Neural progenitor cell (in vitro differentiated cells): Measurements from ENCODE around the gene THAP5. TPM values are rescaled to one million over a fixed set of nuclear protein-coding genes. Genes with fewer than 3 reads are reported as not detected.

Source experiments
- DNase-seq: peaks from one replicate; pipeline ENCODE4 v3.0.0-alpha.2; 2016; ENCODE audit warnings: low spot score
- H2AFZ ChIP-seq: fragments of 200-600 bp; sonication (generic); replicated peaks from 2 replicates; pipeline ENCODE4 v1.6.1; 2016; ENCODE audit warnings: antibody characterized with exemption
- H3F3A ChIP-seq: fragments of 200-600 bp; sonication (generic); 2 replicates; pipeline ENCODE4 v1.6.1; 2016; ENCODE audit warnings: antibody characterized with exemption, low read depth
- H3K27ac ChIP-seq: fragments of 200-600 bp; sonication (generic); 2 replicates; pipeline ENCODE4 v1.5.1; 2016; ENCODE audit warnings: mild to moderate bottlenecking
- H3K27me3 ChIP-seq: fragments of 200-600 bp; sonication (generic); 2 replicates; pipeline ENCODE4 v1.6.1; 2016; ENCODE audit warnings: mild to moderate bottlenecking, moderate library complexity
- H3K36me3 ChIP-seq: fragments of 200-600 bp; sonication (generic); 2 replicates; pipeline ENCODE4 v1.5.1; 2016
- H3K4me1 ChIP-seq: fragments of 200-600 bp; sonication (generic); 2 replicates; pipeline ENCODE4 v1.6.1; 2016; ENCODE audit warnings: mixed run types
- H3K4me2 ChIP-seq: fragments of 200-600 bp; sonication (generic); 2 replicates; pipeline ENCODE4 v1.6.1; 2016
- H3K4me3 ChIP-seq: fragments of 200-600 bp; sonication (generic); 2 replicates; pipeline ENCODE4 v1.5.1; 2016
- H3K79me2 ChIP-seq: fragments of 200-600 bp; sonication (generic); 2 replicates; pipeline ENCODE4 v1.6.1; 2016; ENCODE audit warnings: low read depth
- H3K9ac ChIP-seq: fragments of 200-600 bp; sonication (generic); 2 replicates; pipeline ENCODE4 v1.6.1; 2016
- H3K9me3 ChIP-seq: fragments of 200-600 bp; sonication (generic); 2 replicates; pipeline ENCODE4 v1.5.1; 2016; ENCODE audit warnings: low read depth
- H4K20me1 ChIP-seq: fragments of 200-600 bp; sonication (generic); 2 replicates; pipeline ENCODE4 v1.6.1; 2016; ENCODE audit warnings: low read depth
- H3K27ac Mint-ChIP-seq: 3 replicates; pipeline ENCODE4 v1.8.0; 2021; ENCODE audit warnings: mixed read lengths
- H3K27me3 Mint-ChIP-seq: 2 replicates; pipeline ENCODE4 v1.8.0; 2022; ENCODE audit warnings: low read depth, mild to moderate bottlenecking, inconsistent platforms, moderate library complexity, mixed read lengths; ENCODE audit not compliant: insufficient read depth
- H3K36me3 Mint-ChIP-seq: 3 replicates; pipeline ENCODE4 v1.8.0; 2021; ENCODE audit warnings: mixed read lengths
- H3K4me1 Mint-ChIP-seq: 3 replicates; pipeline ENCODE4 v1.8.0; 2021; ENCODE audit warnings: mixed read lengths
- H3K4me3 Mint-ChIP-seq: 3 replicates; pipeline ENCODE4 v1.8.0; 2021; ENCODE audit warnings: mild to moderate bottlenecking, moderate library complexity, mixed read lengths
- H3K9me3 Mint-ChIP-seq: 3 replicates; pipeline ENCODE4 v1.8.0; 2020; ENCODE audit warnings: mixed read lengths
- EZH2 ChIP-seq: fragments of 200-600 bp; sonication (generic); IDR thresholded peaks from 2 replicates; pipeline ENCODE4 v1.6.1; 2017; ENCODE audit warnings: antibody characterized with exemption, mild to moderate bottlenecking, moderate library complexity
- EZH2phosphoT487 ChIP-seq: fragments of 200-600 bp; sonication (generic); IDR thresholded peaks from 2 replicates; pipeline ENCODE4 v1.6.1; 2017; ENCODE audit warnings: antibody characterized with exemption
- total RNA-seq: library from RNA; depleted of rRNA; stranded (reverse); fragments of >200 nt; gene quantifications from 2 replicates; pipeline ENCODE4 v1.2.3, GENCODE V29; 2015; ENCODE audit warnings: low replicate concordance
- TF ChIP-seq, protein P1 (sequence below): fragments of 200-600 bp; sonication (generic); IDR thresholded peaks from 2 replicates; pipeline ENCODE4 v1.5.1; 2017; ENCODE audit warnings: antibody characterized with exemption, mild to moderate bottlenecking

THAP5 gene
- total RNA-seq, 1 donor from 2014 or later: 55.6 TPM

GRCh38 chr7:108598153-108598552, 28.6 kb upstream of the THAP5 start:
- H3K4me3 Mint-ChIP-seq: peak overlapping the region; percentile 46

GRCh38 chr7:108596560-108596959, 27.1 kb upstream of the THAP5 start:
- H3K4me3 ChIP-seq: no peak overlapping the region
- H3K4me1 Mint-ChIP-seq: peaks cover 62% of the 10 kb centered on the region
- no peaks in the 10 kb centered on the region for H3K79me2 ChIP-seq

More at GRCh38 chr7:108598153-108598552, 28.6 kb upstream of the THAP5 start:
- no peak overlapping the region for H2AFZ ChIP-seq
- no peaks in the 10 kb centered on the region for H3K36me3 ChIP-seq
- no peak overlapping the region for H3K9ac ChIP-seq
- Mint-ChIP-seq H3K27me3 (peaks cover 4% of the 10 kb centered on the region), H3K27ac (peak overlapping the region; percentile 92), H3K9me3 (peaks cover 2% of the 10 kb centered on the region), H3K36me3 (no peaks in the 10 kb centered on the region), H3K4me1 (peaks cover 57% of the 10 kb centered on the region)
- H3K27ac ChIP-seq: no peak overlapping the region
- H3K4me2 ChIP-seq: no peak overlapping the region
- no peak overlapping the region for H3K4me3 ChIP-seq
- H3K9me3 ChIP-seq: no peaks in the 10 kb centered on the region
- H3F3A ChIP-seq: peaks cover 13% of the 10 kb centered on the region
- H3K4me1 ChIP-seq: peaks cover 6% of the 10 kb centered on the region
- H3K27me3 ChIP-seq: no peaks in the 10 kb centered on the region
- no peaks in the 10 kb centered on the region for H3K79me2 ChIP-seq
- DNase-seq: no peak
- TF ChIP-seq, protein P1, sequence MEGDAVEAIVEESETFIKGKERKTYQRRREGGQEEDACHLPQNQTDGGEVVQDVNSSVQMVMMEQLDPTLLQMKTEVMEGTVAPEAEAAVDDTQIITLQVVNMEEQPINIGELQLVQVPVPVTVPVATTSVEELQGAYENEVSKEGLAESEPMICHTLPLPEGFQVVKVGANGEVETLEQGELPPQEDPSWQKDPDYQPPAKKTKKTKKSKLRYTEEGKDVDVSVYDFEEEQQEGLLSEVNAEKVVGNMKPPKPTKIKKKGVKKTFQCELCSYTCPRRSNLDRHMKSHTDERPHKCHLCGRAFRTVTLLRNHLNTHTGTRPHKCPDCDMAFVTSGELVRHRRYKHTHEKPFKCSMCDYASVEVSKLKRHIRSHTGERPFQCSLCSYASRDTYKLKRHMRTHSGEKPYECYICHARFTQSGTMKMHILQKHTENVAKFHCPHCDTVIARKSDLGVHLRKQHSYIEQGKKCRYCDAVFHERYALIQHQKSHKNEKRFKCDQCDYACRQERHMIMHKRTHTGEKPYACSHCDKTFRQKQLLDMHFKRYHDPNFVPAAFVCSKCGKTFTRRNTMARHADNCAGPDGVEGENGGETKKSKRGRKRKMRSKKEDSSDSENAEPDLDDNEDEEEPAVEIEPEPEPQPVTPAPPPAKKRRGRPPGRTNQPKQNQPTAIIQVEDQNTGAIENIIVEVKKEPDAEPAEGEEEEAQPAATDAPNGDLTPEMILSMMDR: no peak
- TF ChIP-seq EZH2 (no peak), EZH2phosphoT487 (no peak)
- H4K20me1 ChIP-seq: no peaks in the 10 kb centered on the region

DNA sequence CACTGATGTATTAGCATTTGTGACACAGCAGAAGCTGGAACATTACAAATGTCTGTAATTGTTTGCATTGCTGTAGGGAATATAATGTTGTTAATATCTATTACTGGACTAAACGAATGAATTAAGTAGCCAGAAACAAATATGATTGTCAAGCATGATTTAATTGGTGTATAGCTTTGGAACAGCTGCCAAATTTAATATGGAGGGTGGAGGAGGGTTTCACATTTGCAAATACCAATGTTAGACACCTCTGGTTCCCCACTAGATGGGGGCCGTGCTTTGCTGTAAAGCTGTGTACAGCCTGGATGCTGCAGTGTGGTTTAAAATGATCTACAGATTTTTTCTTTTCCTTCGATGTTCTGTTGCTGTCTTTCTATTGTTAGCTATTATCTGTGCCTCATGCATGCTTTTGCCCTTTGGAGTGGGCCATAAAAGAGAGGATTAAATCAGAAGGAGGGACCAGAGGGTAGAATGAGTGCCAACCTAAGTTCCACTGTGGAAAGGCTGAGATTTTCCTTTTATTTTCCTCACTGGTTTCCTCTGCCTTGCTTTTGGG, 23.2 kb upstream of the THAP5 start:
- Histone ChIP-seq H4K20me1 (no peaks in the 10 kb centered on the region), H3K27ac (no peak overlapping the region), H3K4me2 (peak overlapping the region; percentile 17), H3K4me1 (peaks cover 18% of the 10 kb centered on the region), H3K9ac (no peak overlapping the region), H3K36me3 (no peaks in the 10 kb centered on the region), H3K27me3 (no peaks in the 10 kb centered on the region), H3K9me3 (no peaks in the 10 kb centered on the region), H3K4me3 (no peak overlapping the region), H3K79me2 (no peaks in the 10 kb centered on the region), H3F3A (peaks cover 18% of the 10 kb centered on the region), H2AFZ (peak overlapping the region; percentile 75)
- Mint-ChIP-seq H3K4me1 (peaks cover 44% of the 10 kb centered on the region), H3K27ac (peak overlapping the region; percentile 58), H3K9me3 (peaks cover 2% of the 10 kb centered on the region), H3K36me3 (no peaks in the 10 kb centered on the region), H3K27me3 (peaks cover 6% of the 10 kb centered on the region), H3K4me3 (no peak overlapping the region)
- DNase-seq: peak; percentile 49
- TF ChIP-seq, protein P1: peak; percentile 46
- TF ChIP-seq EZH2 (no peak), EZH2phosphoT487 (no peak)

More at GRCh38 chr7:108596560-108596959, 27.1 kb upstream of the THAP5 start:
- Histone ChIP-seq H3K27me3 (no peaks in the 10 kb centered on the region), H2AFZ (no peak overlapping the region), H3K4me1 (peaks cover 18% of the 10 kb centered on the region), H3K9ac (no peak overlapping the region), H3K27ac (no peak overlapping the region), H4K20me1 (no peaks in the 10 kb centered on the region), H3K4me2 (no peak overlapping the region), H3F3A (peaks cover 18% of the 10 kb centered on the region), H3K9me3 (no peaks in the 10 kb centered on the region), H3K36me3 (no peaks in the 10 kb centered on the region)
- Mint-ChIP-seq H3K27me3 (peaks cover 4% of the 10 kb centered on the region), H3K36me3 (no peaks in the 10 kb centered on the region), H3K9me3 (peaks cover 2% of the 10 kb centered on the region), H3K4me3 (no peak overlapping the region), H3K27ac (peak overlapping the region; percentile 58)
- TF ChIP-seq EZH2phosphoT487: no peak
- TF ChIP-seq, protein P1: no peak
- no peak for TF ChIP-seq EZH2
- no peak for DNase-seq
